Measurements from ENCODE around the gene ZNF774.

ZNF774 gene

DNA sequence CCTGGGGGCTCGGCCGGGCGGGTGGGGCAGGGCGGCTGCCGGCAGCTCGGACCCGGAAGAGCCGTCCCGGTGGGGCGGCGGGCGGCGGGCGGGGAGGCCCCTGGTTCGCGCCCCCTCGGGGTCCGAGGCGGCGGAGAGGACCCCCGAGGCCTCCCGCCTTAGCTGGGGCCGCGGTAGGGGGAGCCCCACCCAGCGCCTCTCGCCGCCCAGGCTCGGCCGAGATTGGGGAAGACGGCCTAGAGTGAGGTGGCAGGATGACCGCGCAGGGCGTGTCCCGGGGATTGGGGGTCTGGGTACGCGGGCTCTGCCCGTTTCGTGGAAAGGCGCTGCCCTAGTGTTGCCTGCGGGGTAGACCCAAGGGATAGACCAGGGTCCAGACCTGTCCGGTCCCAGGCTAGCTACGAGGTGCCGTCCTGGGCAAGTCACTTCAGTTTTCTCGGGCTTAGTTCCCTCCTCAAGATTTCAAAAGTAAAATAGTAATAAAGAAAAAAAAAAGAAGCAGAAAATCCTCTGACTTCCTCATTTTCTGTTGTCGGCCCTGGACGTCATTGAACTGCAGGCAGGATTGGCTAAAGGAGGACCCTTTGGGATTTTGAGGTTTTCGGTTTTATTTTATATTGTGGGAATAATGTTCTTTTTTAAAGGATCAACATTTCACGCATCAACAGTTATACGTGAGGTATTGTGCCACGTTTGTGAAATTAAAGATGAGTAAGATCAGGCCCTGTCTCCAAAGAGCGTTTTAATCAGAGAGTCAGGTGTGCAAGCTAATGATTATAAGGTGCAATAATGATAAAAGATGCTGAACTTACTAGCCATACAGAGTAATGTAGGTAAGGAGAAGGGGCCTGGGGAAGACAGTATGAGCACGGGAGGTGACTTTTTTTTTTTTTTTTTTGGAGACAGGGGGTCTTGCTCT, 36.6 kb downstream of the ZNF774 start:
- Histone ChIP-seq H3K27ac (ENCODE audit: extremely low read depth, low read depth, low read length) (peak overlapping the region; percentile 77), H3K4me3 (ENCODE audit: low read depth, low read length) (peak overlapping the region; percentile 96), H3K9me3 (ENCODE audit: control insufficient read depth, insufficient read depth, low read depth, low read length) (no peaks in the 10 kb centered on the region), H3K4me1 (ENCODE audit: control insufficient read depth, insufficient read depth, low read length) (peaks cover 15% of the 10 kb centered on the region), H3K36me3 (ENCODE audit: control insufficient read depth in 2 of 2, insufficient read depth in 1 of 2, low read length in 2 of 2) (peaks cover 11 to 19% of the 10 kb centered on the region in 2 experiments; a peak in 2 of 3 replicates)
- POLR2A ChIA-PET = interaction anchor here (0.6 to 2.8 kb wide), 35 partner anchors 8 to 1605 kb away, joined by 3 to 32 read pairs (median 5); partner anchors contain the start of genes CRTC3, TTLL13, UNC45A and ZNF774
- CTCF ChIA-PET = interaction anchor here (0.6 to 1.9 kb wide), 3 partner anchors 37 to 94 kb away, joined by 3 to 10 read pairs (median 3); partner anchors contain the start of gene ZNF774
- TF ChIP-seq, protein P1, sequence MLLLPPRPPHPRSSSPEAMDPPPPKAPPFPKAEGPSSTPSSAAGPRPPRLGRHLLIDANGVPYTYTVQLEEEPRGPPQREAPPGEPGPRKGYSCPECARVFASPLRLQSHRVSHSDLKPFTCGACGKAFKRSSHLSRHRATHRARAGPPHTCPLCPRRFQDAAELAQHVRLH (tag by site-specific recombination; IDR thresholded peaks at IDR 0.05) = no peak
- TF ChIP-seq ZNF660 (tag by site-specific recombination; IDR thresholded peaks at IDR 0.05) (0 out of 2 replicates have a peak, but pooled peaks have one; percentile 55), GLIS1 (tag by site-specific recombination; IDR thresholded peaks at IDR 0.05) (peak; percentile 9; the same call in 1 of the 2 replicates), ZNF174 (tag by site-specific recombination; IDR thresholded peaks at IDR 0.05) (no peak), ZBTB8A (tag by site-specific recombination; IDR thresholded peaks at IDR 0.05) (peak; percentile 58; the same call in 1 of the 2 replicates), ZNF843 (tag by site-specific recombination; IDR thresholded peaks at IDR 0.05) (no peak), ZNF596 (tag by site-specific recombination; IDR thresholded peaks at IDR 0.05) (0 out of 2 replicates have a peak, but pooled peaks have one; percentile 12), ZNF335 (tag by site-specific recombination; conservative IDR thresholded peaks at IDR 0.05) (peak; percentile 98), ZNF530 (tag by site-specific recombination; IDR thresholded peaks at IDR 0.05; ENCODE audit: low read depth) (no peak), RBAK (tag by site-specific recombination; IDR thresholded peaks at IDR 0.05) (no peak), SP2 (tag by site-specific recombination; IDR thresholded peaks at IDR 0.05) (peak; percentile 52), ZNF624 (tag by site-specific recombination; IDR thresholded peaks at IDR 0.05) (no peak), KLF9 (tag by site-specific recombination; IDR thresholded peaks at IDR 0.05; ENCODE audit: low read depth) (0 out of 2 replicates have a peak, but pooled peaks have one; percentile 9), ZBTB48 (tag by site-specific recombination; IDR thresholded peaks at IDR 0.05) (peak; percentile 57; the same call in 1 of the 2 replicates), GLIS2 (tag by site-specific recombination; IDR thresholded peaks at IDR 0.05) (peak; percentile 96), KLF1 (tag by site-specific recombination; IDR thresholded peaks at IDR 0.05) (peak; percentile 80)
- TF ChIP-seq, protein P2, sequence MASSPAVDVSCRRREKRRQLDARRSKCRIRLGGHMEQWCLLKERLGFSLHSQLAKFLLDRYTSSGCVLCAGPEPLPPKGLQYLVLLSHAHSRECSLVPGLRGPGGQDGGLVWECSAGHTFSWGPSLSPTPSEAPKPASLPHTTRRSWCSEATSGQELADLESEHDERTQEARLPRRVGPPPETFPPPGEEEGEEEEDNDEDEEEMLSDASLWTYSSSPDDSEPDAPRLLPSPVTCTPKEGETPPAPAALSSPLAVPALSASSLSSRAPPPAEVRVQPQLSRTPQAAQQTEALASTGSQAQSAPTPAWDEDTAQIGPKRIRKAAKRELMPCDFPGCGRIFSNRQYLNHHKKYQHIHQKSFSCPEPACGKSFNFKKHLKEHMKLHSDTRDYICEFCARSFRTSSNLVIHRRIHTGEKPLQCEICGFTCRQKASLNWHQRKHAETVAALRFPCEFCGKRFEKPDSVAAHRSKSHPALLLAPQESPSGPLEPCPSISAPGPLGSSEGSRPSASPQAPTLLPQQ (tag by site-specific recombination; IDR thresholded peaks at IDR 0.05) = 0 out of 2 replicates have a peak, but pooled peaks have one; percentile 24
- TF ChIP-seq, protein P3, sequence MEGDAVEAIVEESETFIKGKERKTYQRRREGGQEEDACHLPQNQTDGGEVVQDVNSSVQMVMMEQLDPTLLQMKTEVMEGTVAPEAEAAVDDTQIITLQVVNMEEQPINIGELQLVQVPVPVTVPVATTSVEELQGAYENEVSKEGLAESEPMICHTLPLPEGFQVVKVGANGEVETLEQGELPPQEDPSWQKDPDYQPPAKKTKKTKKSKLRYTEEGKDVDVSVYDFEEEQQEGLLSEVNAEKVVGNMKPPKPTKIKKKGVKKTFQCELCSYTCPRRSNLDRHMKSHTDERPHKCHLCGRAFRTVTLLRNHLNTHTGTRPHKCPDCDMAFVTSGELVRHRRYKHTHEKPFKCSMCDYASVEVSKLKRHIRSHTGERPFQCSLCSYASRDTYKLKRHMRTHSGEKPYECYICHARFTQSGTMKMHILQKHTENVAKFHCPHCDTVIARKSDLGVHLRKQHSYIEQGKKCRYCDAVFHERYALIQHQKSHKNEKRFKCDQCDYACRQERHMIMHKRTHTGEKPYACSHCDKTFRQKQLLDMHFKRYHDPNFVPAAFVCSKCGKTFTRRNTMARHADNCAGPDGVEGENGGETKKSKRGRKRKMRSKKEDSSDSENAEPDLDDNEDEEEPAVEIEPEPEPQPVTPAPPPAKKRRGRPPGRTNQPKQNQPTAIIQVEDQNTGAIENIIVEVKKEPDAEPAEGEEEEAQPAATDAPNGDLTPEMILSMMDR (tag by site-specific recombination; IDR thresholded peaks at IDR 0.05) = peak; percentile 38; the same call in 1 of the 2 replicates
- TF ChIP-seq, protein P4, sequence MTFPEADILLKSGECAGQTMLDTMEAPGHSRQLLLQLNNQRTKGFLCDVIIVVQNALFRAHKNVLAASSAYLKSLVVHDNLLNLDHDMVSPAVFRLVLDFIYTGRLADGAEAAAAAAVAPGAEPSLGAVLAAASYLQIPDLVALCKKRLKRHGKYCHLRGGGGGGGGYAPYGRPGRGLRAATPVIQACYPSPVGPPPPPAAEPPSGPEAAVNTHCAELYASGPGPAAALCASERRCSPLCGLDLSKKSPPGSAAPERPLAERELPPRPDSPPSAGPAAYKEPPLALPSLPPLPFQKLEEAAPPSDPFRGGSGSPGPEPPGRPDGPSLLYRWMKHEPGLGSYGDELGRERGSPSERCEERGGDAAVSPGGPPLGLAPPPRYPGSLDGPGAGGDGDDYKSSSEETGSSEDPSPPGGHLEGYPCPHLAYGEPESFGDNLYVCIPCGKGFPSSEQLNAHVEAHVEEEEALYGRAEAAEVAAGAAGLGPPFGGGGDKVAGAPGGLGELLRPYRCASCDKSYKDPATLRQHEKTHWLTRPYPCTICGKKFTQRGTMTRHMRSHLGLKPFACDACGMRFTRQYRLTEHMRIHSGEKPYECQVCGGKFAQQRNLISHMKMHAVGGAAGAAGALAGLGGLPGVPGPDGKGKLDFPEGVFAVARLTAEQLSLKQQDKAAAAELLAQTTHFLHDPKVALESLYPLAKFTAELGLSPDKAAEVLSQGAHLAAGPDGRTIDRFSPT (tag by site-specific recombination; IDR thresholded peaks at IDR 0.05) = peak; percentile 84
- TF ChIP-seq, protein P5, sequence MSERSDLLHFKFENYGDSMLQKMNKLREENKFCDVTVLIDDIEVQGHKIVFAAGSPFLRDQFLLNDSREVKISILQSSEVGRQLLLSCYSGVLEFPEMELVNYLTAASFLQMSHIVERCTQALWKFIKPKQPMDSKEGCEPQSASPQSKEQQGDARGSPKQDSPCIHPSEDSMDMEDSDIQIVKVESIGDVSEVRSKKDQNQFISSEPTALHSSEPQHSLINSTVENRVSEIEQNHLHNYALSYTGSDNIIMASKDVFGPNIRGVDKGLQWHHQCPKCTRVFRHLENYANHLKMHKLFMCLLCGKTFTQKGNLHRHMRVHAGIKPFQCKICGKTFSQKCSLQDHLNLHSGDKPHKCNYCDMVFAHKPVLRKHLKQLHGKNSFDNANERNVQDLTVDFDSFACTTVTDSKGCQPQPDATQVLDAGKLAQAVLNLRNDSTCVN (tag by site-specific recombination; optimal IDR thresholded peaks at IDR 0.05) = peak; percentile 71
- TF ChIP-seq, protein P6, sequence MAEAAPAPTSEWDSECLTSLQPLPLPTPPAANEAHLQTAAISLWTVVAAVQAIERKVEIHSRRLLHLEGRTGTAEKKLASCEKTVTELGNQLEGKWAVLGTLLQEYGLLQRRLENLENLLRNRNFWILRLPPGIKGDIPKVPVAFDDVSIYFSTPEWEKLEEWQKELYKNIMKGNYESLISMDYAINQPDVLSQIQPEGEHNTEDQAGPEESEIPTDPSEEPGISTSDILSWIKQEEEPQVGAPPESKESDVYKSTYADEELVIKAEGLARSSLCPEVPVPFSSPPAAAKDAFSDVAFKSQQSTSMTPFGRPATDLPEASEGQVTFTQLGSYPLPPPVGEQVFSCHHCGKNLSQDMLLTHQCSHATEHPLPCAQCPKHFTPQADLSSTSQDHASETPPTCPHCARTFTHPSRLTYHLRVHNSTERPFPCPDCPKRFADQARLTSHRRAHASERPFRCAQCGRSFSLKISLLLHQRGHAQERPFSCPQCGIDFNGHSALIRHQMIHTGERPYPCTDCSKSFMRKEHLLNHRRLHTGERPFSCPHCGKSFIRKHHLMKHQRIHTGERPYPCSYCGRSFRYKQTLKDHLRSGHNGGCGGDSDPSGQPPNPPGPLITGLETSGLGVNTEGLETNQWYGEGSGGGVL (tag by site-specific recombination; IDR thresholded peaks at IDR 0.05) = peak; percentile 67
- TF ChIP-seq, protein P7, sequence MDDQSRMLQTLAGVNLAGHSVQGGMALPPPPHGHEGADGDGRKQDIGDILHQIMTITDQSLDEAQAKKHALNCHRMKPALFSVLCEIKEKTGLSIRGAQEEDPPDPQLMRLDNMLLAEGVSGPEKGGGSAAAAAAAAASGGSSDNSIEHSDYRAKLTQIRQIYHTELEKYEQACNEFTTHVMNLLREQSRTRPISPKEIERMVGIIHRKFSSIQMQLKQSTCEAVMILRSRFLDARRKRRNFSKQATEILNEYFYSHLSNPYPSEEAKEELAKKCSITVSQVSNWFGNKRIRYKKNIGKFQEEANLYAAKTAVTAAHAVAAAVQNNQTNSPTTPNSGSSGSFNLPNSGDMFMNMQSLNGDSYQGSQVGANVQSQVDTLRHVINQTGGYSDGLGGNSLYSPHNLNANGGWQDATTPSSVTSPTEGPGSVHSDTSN (CRISPR knock-in tag; IDR thresholded peaks at IDR 0.05) = peak; percentile 14; the same call in 1 of the 2 replicates
- TF ChIP-seq, protein P8, sequence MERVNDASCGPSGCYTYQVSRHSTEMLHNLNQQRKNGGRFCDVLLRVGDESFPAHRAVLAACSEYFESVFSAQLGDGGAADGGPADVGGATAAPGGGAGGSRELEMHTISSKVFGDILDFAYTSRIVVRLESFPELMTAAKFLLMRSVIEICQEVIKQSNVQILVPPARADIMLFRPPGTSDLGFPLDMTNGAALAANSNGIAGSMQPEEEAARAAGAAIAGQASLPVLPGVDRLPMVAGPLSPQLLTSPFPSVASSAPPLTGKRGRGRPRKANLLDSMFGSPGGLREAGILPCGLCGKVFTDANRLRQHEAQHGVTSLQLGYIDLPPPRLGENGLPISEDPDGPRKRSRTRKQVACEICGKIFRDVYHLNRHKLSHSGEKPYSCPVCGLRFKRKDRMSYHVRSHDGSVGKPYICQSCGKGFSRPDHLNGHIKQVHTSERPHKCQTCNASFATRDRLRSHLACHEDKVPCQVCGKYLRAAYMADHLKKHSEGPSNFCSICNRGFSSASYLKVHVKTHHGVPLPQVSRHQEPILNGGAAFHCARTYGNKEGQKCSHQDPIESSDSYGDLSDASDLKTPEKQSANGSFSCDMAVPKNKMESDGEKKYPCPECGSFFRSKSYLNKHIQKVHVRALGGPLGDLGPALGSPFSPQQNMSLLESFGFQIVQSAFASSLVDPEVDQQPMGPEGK (tag by site-specific recombination; IDR thresholded peaks at IDR 0.05) = peak; percentile 33; the same call in 1 of the 2 replicates
